Keratinocyte (primary cell): ENCODE data around the gene ZBTB20.

ENCODE experiments used
- EZH2 ChIP-seq: IDR thresholded peaks from one replicate; pipeline ENCODE4 v1.6.1; 2012; ENCODE audit warnings: inconsistent platforms, mild to moderate bottlenecking, low read length, moderate library complexity
- TF ChIP-seq, protein P1 (sequence below), 3 experiments: IDR thresholded peaks in 1 of 3; conservative IDR thresholded peaks in 1 of 3; optimal IDR thresholded peaks in 1 of 3; 2 replicates in 2 of 3; 3 replicates in 1 of 3; pipeline versions ENCODE3 to v1.5.1; 2011; ENCODE audit warnings: low read length in 3 of 3, mild to moderate bottlenecking in 3 of 3, moderate library complexity in 2 of 3, control low read depth in 1 of 3, inconsistent platforms in 1 of 3; ENCODE audit not compliant: insufficient read depth in 2 of 3; ENCODE audit errors: extremely low read depth in 1 of 3

DNA sequence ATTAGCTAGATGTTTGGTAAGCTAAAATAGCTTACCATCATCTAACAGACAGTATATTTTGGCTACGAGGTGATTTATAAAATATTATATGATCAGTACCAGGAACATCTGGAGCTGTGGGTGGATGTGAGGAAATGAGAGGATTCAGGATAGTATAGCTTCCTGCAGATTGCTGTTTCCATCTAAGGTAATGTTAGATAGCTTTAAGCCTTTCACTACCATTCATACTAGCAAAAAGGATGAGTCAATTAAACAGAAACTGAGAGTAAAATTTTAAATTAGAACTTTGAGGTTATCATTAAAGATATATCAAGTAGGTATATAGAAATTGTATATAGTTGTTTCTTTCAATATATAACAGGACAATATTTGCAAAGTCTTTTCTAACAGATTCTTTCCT is 8.0 kb downstream of the ZBTB20 start:
- TF ChIP-seq, protein P1, sequence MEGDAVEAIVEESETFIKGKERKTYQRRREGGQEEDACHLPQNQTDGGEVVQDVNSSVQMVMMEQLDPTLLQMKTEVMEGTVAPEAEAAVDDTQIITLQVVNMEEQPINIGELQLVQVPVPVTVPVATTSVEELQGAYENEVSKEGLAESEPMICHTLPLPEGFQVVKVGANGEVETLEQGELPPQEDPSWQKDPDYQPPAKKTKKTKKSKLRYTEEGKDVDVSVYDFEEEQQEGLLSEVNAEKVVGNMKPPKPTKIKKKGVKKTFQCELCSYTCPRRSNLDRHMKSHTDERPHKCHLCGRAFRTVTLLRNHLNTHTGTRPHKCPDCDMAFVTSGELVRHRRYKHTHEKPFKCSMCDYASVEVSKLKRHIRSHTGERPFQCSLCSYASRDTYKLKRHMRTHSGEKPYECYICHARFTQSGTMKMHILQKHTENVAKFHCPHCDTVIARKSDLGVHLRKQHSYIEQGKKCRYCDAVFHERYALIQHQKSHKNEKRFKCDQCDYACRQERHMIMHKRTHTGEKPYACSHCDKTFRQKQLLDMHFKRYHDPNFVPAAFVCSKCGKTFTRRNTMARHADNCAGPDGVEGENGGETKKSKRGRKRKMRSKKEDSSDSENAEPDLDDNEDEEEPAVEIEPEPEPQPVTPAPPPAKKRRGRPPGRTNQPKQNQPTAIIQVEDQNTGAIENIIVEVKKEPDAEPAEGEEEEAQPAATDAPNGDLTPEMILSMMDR (optimal IDR thresholded peaks at IDR 0.05 in 1 of 3, IDR thresholded peaks at IDR 0.05 in 1 of 3, conservative IDR thresholded peaks at IDR 0.05 in 1 of 3; ENCODE audit: extremely low read depth in 1 of 3, insufficient read depth in 2 of 3, low read length in 3 of 3): no peak
- no peak for TF ChIP-seq EZH2
